ENCODE data around the gene NRARP.
A peak's percentile ranks its signal among the peaks of the same experiment; 100 is the strongest.

The NRARP gene

GRCh38 chr9:137308057-137308619 lies 6.1 kb upstream of the NRARP start:
- TF ChIP-seq GATA1 (IDR thresholded peaks at IDR 0.05; ENCODE audit: low read depth, low read length) = no peak
- no peak for TF ChIP-seq POLR2A (IDR thresholded peaks at IDR 0.05; ENCODE audit: low read length)
- DNase-seq = no peak

- DNase-seq = peak; percentile 43 to 59
- TF ChIP-seq POLR2A (IDR thresholded peaks at IDR 0.05; ENCODE audit: low read length) (no peak), GATA1 (IDR thresholded peaks at IDR 0.05; ENCODE audit: low read depth, low read length) (no peak)
Measured at GRCh38 chr9:137307255-137308056, 5.4 kb upstream of the NRARP start.

- TF ChIP-seq GATA1 (IDR thresholded peaks at IDR 0.05; ENCODE audit: low read depth, low read length) (no peak), POLR2A (IDR thresholded peaks at IDR 0.05; ENCODE audit: low read length) (no peak)
- DNase-seq = no peak
Measured at GRCh38 chr9:137306850-137307254, 4.8 kb upstream of the NRARP start.

- DNase-seq = no peak
Measured at GRCh38 chr9:137306066-137306849, 4.2 kb upstream of the NRARP start.

GRCh38 chr9:137305798-137306065 lies 3.7 kb upstream of the NRARP start:
- no peak for DNase-seq

More at GRCh38 chr9:137306066-137306849, 4.2 kb upstream of the NRARP start:
- TF ChIP-seq POLR2A (IDR thresholded peaks at IDR 0.05; ENCODE audit: low read length) (no peak), GATA1 (IDR thresholded peaks at IDR 0.05; ENCODE audit: low read depth, low read length) (no peak)

GRCh38 chr9:137305060-137305797 lies 3.2 kb upstream of the NRARP start:
- TF ChIP-seq GATA1 (IDR thresholded peaks at IDR 0.05; ENCODE audit: low read depth, low read length) (no peak), POLR2A (IDR thresholded peaks at IDR 0.05; ENCODE audit: low read length) (no peak)
- peak; percentile 62 to 69 for DNase-seq

More at GRCh38 chr9:137305798-137306065, 3.7 kb upstream of the NRARP start:
- TF ChIP-seq POLR2A (IDR thresholded peaks at IDR 0.05; ENCODE audit: low read length) (no peak), GATA1 (IDR thresholded peaks at IDR 0.05; ENCODE audit: low read depth, low read length) (no peak)

- TF ChIP-seq GATA1 (IDR thresholded peaks at IDR 0.05; ENCODE audit: low read depth, low read length) = no peak
- TF ChIP-seq POLR2A (IDR thresholded peaks at IDR 0.05; ENCODE audit: low read length) = no peak
- peak in 1 of 2 experiments; percentile 26 for DNase-seq
Measured at GRCh38 chr9:137304383-137305059, 2.5 kb upstream of the NRARP start.

- DNase-seq = no peak
- TF ChIP-seq POLR2A (IDR thresholded peaks at IDR 0.05; ENCODE audit: low read length) (no peak), GATA1 (IDR thresholded peaks at IDR 0.05; ENCODE audit: low read depth, low read length) (no peak)
Measured at GRCh38 chr9:137303893-137304382, 1.9 kb upstream of the NRARP start.

GRCh38 chr9:137303151-137303892 lies 1.3 kb upstream of the NRARP start:
- TF ChIP-seq GATA1 (IDR thresholded peaks at IDR 0.05; ENCODE audit: low read depth, low read length) (no peak), POLR2A (IDR thresholded peaks at IDR 0.05; ENCODE audit: low read length) (no peak)
- DNase-seq = no peak

- no peak for DNase-seq
- TF ChIP-seq GATA1 (IDR thresholded peaks at IDR 0.05; ENCODE audit: low read depth, low read length) (no peak), POLR2A (IDR thresholded peaks at IDR 0.05; ENCODE audit: low read length) (no peak)
Measured at GRCh38 chr9:137302449-137303150, 529 bp upstream of the NRARP start.

GRCh38 chr9:137301081-137301947 lies 757 bp downstream of the NRARP start:
- peak; percentile 71 to 77 for DNase-seq
- TF ChIP-seq GATA1 (IDR thresholded peaks at IDR 0.05; ENCODE audit: low read depth, low read length) = no peak
- TF ChIP-seq POLR2A (IDR thresholded peaks at IDR 0.05; ENCODE audit: low read length) = no peak
